ENCODE data around the gene SH3BP5.

Gene SH3BP5

DNA sequence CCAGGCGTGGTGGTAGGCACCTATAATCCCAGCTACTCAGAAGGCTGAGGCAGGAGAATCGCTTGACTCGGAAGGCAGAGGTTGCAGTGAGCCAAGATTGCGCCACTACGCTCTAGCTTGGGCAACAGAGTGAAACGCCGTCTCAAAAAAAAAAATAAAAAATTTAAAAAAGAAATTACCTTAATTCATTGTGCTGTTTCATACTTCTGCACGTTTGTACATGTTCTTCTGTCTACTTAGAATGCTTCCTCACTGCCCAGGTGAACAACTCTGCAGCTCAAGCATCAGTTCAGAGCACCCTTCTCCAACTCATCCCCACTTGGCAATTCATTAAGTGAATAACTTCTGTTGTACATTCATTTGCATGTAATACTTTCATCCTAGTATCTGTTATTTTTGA, 112.3 kb downstream of the SH3BP5 start:
- no peak for TF ChIP-seq PAX5 (IDR thresholded peaks at IDR 0.05; ENCODE audit: insufficient read depth, low read length, severe bottlenecking)
- no peak for TF ChIP-seq SPI1 (IDR thresholded peaks at IDR 0.05; ENCODE audit: low read depth, low read length)
- TF ChIP-seq POLR2A (IDR thresholded peaks at IDR 0.05; ENCODE audit: low read depth, low read length), result no peak
- TF ChIP-seq TAF1 (IDR thresholded peaks at IDR 0.05; ENCODE audit: low read depth, low read length), result no peak
- TF ChIP-seq POU2F2 (IDR thresholded peaks at IDR 0.05; ENCODE audit: low read depth, low read length), result no peak
- TF ChIP-seq POLR2AphosphoS5 (IDR thresholded peaks at IDR 0.05; ENCODE audit: low read depth, low read length), result no peak
- DNase-seq (ENCODE audit: insufficient read length, low spot score) (no peak), FAIRE-seq (no peak)

DNA sequence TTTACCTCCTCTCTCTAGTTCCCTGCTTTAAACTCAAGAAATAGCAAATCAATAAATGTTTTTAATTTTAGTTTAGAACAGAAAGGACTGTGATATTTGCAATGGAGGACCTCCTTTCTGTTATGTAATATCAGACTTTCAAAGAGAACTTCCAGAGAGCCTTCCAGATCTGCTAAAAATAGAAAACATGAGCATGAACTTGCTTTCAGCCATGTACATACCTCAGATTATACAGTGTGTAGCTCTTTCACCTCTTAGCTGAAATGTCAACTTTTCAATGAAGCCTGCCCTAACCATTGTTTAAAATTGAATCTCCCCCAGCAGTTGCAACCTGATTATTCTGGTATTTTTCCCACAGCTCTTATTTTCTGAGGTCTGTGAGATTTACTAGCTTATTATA, 113.7 kb downstream of the SH3BP5 start:
- DNase-seq (ENCODE audit: insufficient read length, low spot score) (no peak), FAIRE-seq (no peak)
- TF ChIP-seq SPI1 (IDR thresholded peaks at IDR 0.05; ENCODE audit: low read depth, low read length) (no peak), POLR2A (IDR thresholded peaks at IDR 0.05; ENCODE audit: low read depth, low read length) (no peak), POLR2AphosphoS5 (IDR thresholded peaks at IDR 0.05; ENCODE audit: low read depth, low read length) (no peak), POU2F2 (IDR thresholded peaks at IDR 0.05; ENCODE audit: low read depth, low read length) (no peak), PAX5 (IDR thresholded peaks at IDR 0.05; ENCODE audit: insufficient read depth, low read length, severe bottlenecking) (no peak), TAF1 (IDR thresholded peaks at IDR 0.05; ENCODE audit: low read depth, low read length) (no peak)

- TF ChIP-seq SPI1 (IDR thresholded peaks at IDR 0.05; ENCODE audit: low read depth, low read length) (no peak), POLR2AphosphoS5 (IDR thresholded peaks at IDR 0.05; ENCODE audit: low read depth, low read length) (no peak), TAF1 (IDR thresholded peaks at IDR 0.05; ENCODE audit: low read depth, low read length) (no peak), POU2F2 (IDR thresholded peaks at IDR 0.05; ENCODE audit: low read depth, low read length) (no peak), POLR2A (IDR thresholded peaks at IDR 0.05; ENCODE audit: low read depth, low read length) (no peak), PAX5 (IDR thresholded peaks at IDR 0.05; ENCODE audit: insufficient read depth, low read length, severe bottlenecking) (no peak)
- no peak for DNase-seq (ENCODE audit: insufficient read length, low spot score)
- FAIRE-seq, result no peak
These were observed 114.5 kb downstream of the SH3BP5 start for GRCh38 chr3:15217841-15218267.

GRCh38 chr3:15217011-15217671, 115.2 kb downstream of the SH3BP5 start:
- TF ChIP-seq POLR2A (IDR thresholded peaks at IDR 0.05; ENCODE audit: low read depth, low read length) (no peak), POU2F2 (IDR thresholded peaks at IDR 0.05; ENCODE audit: low read depth, low read length) (no peak), TAF1 (IDR thresholded peaks at IDR 0.05; ENCODE audit: low read depth, low read length) (no peak), PAX5 (IDR thresholded peaks at IDR 0.05; ENCODE audit: insufficient read depth, low read length, severe bottlenecking) (no peak), SPI1 (IDR thresholded peaks at IDR 0.05; ENCODE audit: low read depth, low read length) (no peak), POLR2AphosphoS5 (IDR thresholded peaks at IDR 0.05; ENCODE audit: low read depth, low read length) (no peak)

GRCh38 chr3:15216501-15216900, 115.9 kb downstream of the SH3BP5 start:
- DNase-seq (ENCODE audit: insufficient read length, low spot score) (no peak), FAIRE-seq (no peak)
- TF ChIP-seq PAX5 (IDR thresholded peaks at IDR 0.05; ENCODE audit: insufficient read depth, low read length, severe bottlenecking) (no peak), POU2F2 (IDR thresholded peaks at IDR 0.05; ENCODE audit: low read depth, low read length) (no peak), TAF1 (IDR thresholded peaks at IDR 0.05; ENCODE audit: low read depth, low read length) (no peak), SPI1 (IDR thresholded peaks at IDR 0.05; ENCODE audit: low read depth, low read length) (no peak), POLR2A (IDR thresholded peaks at IDR 0.05; ENCODE audit: low read depth, low read length) (no peak), POLR2AphosphoS5 (IDR thresholded peaks at IDR 0.05; ENCODE audit: low read depth, low read length) (no peak)

More at GRCh38 chr3:15217011-15217671, 115.2 kb downstream of the SH3BP5 start:
- FAIRE-seq (no peak), DNase-seq (ENCODE audit: insufficient read length, low spot score) (no peak)

DNA sequence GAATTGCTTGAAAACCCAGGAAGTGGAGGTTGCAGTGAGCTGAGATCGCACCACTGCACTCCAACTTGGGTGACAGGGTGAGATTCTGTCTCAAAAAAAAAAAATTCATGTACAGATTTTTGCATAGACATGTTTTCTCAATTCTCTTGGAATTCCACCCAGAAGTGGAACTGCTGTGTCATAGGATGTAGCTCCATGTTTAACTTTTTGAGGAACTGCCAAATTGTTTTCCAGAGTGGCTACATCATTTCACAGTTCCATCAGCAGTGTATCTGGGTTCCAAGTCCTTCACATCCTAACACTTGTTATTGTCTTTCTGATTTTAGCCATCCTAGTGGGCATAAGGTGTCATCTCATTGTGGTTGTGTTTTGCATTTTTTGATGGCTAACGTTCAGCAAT, 116.4 kb downstream of the SH3BP5 start:
- FAIRE-seq (no peak), DNase-seq (ENCODE audit: insufficient read length, low spot score) (no peak)
- TF ChIP-seq POU2F2 (IDR thresholded peaks at IDR 0.05; ENCODE audit: low read depth, low read length), result no peak
- TF ChIP-seq SPI1 (IDR thresholded peaks at IDR 0.05; ENCODE audit: low read depth, low read length), result no peak

- FAIRE-seq, result no peak
- DNase-seq (ENCODE audit: insufficient read length, low spot score), result no peak
- TF ChIP-seq POLR2A (IDR thresholded peaks at IDR 0.05; ENCODE audit: low read depth, low read length) (no peak), POLR2AphosphoS5 (IDR thresholded peaks at IDR 0.05; ENCODE audit: low read depth, low read length) (no peak), POU2F2 (IDR thresholded peaks at IDR 0.05; ENCODE audit: low read depth, low read length) (no peak), TAF1 (IDR thresholded peaks at IDR 0.05; ENCODE audit: low read depth, low read length) (no peak), SPI1 (IDR thresholded peaks at IDR 0.05; ENCODE audit: low read depth, low read length) (no peak), PAX5 (IDR thresholded peaks at IDR 0.05; ENCODE audit: insufficient read depth, low read length, severe bottlenecking) (no peak)
These were observed 117.6 kb downstream of the SH3BP5 start for GRCh38 chr3:15214758-15215157.

GRCh38 chr3:15211937-15212336, 120.4 kb downstream of the SH3BP5 start:
- TF ChIP-seq POLR2A (IDR thresholded peaks at IDR 0.05; ENCODE audit: low read depth, low read length) (no peak), TAF1 (IDR thresholded peaks at IDR 0.05; ENCODE audit: low read depth, low read length) (no peak), PAX5 (IDR thresholded peaks at IDR 0.05; ENCODE audit: insufficient read depth, low read length, severe bottlenecking) (no peak), POLR2AphosphoS5 (IDR thresholded peaks at IDR 0.05; ENCODE audit: low read depth, low read length) (no peak), SPI1 (IDR thresholded peaks at IDR 0.05; ENCODE audit: low read depth, low read length) (no peak), POU2F2 (IDR thresholded peaks at IDR 0.05; ENCODE audit: low read depth, low read length) (no peak)
- FAIRE-seq (no peak), DNase-seq (ENCODE audit: insufficient read length, low spot score) (no peak)

- FAIRE-seq, result no peak
- TF ChIP-seq SPI1 (IDR thresholded peaks at IDR 0.05; ENCODE audit: low read depth, low read length) (no peak), POLR2AphosphoS5 (IDR thresholded peaks at IDR 0.05; ENCODE audit: low read depth, low read length) (no peak), POU2F2 (IDR thresholded peaks at IDR 0.05; ENCODE audit: low read depth, low read length) (no peak), PAX5 (IDR thresholded peaks at IDR 0.05; ENCODE audit: insufficient read depth, low read length, severe bottlenecking) (no peak), TAF1 (IDR thresholded peaks at IDR 0.05; ENCODE audit: low read depth, low read length) (no peak), POLR2A (IDR thresholded peaks at IDR 0.05; ENCODE audit: low read depth, low read length) (no peak)
- DNase-seq (ENCODE audit: insufficient read length, low spot score), result no peak
These were observed 124.4 kb downstream of the SH3BP5 start for GRCh38 chr3:15207836-15208504.
